WTC11 (cell line): Measurements from ENCODE around the gene CAMK2B. TPM values are rescaled to one million over a fixed set of nuclear protein-coding genes. Genes with fewer than 3 reads are reported as not detected.

ENCODE experiments used
- ATAC-seq: fragments of 200-7000 bp; cut with Tn5 transposase; 2 replicates; pipeline ENCODE4 v1.10.0; 2021; ENCODE audit warnings: mild to moderate bottlenecking, moderate library complexity
- CTCF ChIA-PET: fragments of 300-600 bp; sonication (Branson Sonifier 250); formaldehyde crosslinking; loops from one replicate; lab custom pipeline; 2021; ENCODE audit warnings: antibody characterized with exemption; lab: Charles Lee
- POLR2A ChIA-PET: fragments of 350-600 bp; sonication (Branson Sonifier 250); formaldehyde crosslinking; loops from one replicate; lab custom pipeline; 2021; ENCODE audit warnings: antibody characterized with exemption; lab: Charles Lee
- DNase-seq: peaks from one replicate; pipeline ENCODE4 v3.0.0; 2021; ENCODE audit warnings: low spot score
- H3K27ac Mint-ChIP-seq: 2 replicates; pipeline ENCODE4 v1.8.0; 2021; ENCODE audit warnings: mixed read lengths
- H3K27me3 Mint-ChIP-seq: 2 replicates; pipeline ENCODE4 v1.8.0; 2021; ENCODE audit warnings: low read depth, mild to moderate bottlenecking, moderate library complexity, mixed read lengths
- H3K36me3 Mint-ChIP-seq: 2 replicates; pipeline ENCODE4 v1.8.0; 2021; ENCODE audit warnings: mixed read lengths
- H3K4me1 Mint-ChIP-seq: 2 replicates; pipeline ENCODE4 v1.8.0; 2022; ENCODE audit warnings: mixed read lengths
- H3K4me3 Mint-ChIP-seq: 2 replicates; pipeline ENCODE4 v1.8.0; 2021; ENCODE audit warnings: mild to moderate bottlenecking, moderate library complexity, mixed read lengths
- H3K9me3 Mint-ChIP-seq: 2 replicates; pipeline ENCODE4 v1.8.0; 2021; ENCODE audit warnings: mixed read lengths
- AFF4 ChIP-seq: sonication (generic); formaldehyde crosslinking; IDR thresholded peaks from 2 replicates; pipeline ENCODE4 v1.8.1; 2023; ENCODE audit warnings: mild to moderate bottlenecking, missing genetic modification reagents, borderline replicate concordance
- ARID4B ChIP-seq: sonication (generic); formaldehyde crosslinking; IDR thresholded peaks from 2 replicates; pipeline ENCODE4 v1.8.0; 2023; ENCODE audit warnings: missing genetic modification reagents, mild to moderate bottlenecking, borderline replicate concordance
- CBFB ChIP-seq: sonication (generic); formaldehyde crosslinking; IDR thresholded peaks from 2 replicates; pipeline ENCODE4 v1.8.1; 2022; ENCODE audit warnings: mild to moderate bottlenecking, low read depth, missing genetic modification reagents
- CTCF ChIP-seq: fragments of 200-600 bp; IDR thresholded peaks from 2 replicates; pipeline ENCODE4 v1.8.0; 2022; ENCODE audit warnings: antibody characterized with exemption
- KAT7 ChIP-seq: sonication (generic); formaldehyde crosslinking; IDR thresholded peaks from 2 replicates; pipeline ENCODE4 v1.8.1; 2023; ENCODE audit warnings: missing genetic modification reagents, mild to moderate bottlenecking, borderline replicate concordance
- NFYB ChIP-seq: sonication (generic); formaldehyde crosslinking; conservative IDR thresholded peaks from 2 replicates; pipeline ENCODE4 v1.8.0; 2022; ENCODE audit warnings: low read depth, missing genetic modification reagents
- RORB ChIP-seq: fragments of 250-450 bp; sonication (Bioruptor Pico); IDR thresholded peaks from 2 replicates; pipeline ENCODE4 v1.9.0; 2021; ENCODE audit warnings: mild to moderate bottlenecking
- ZNF423 ChIP-seq: fragments of 250-450 bp; sonication (Bioruptor Pico); IDR thresholded peaks from 2 replicates; pipeline ENCODE4 v2.1.2; 2022; ENCODE audit warnings: mild to moderate bottlenecking, moderate library complexity
- ZNF512 ChIP-seq: sonication (generic); formaldehyde crosslinking; IDR thresholded peaks from 2 replicates; pipeline ENCODE4 v1.8.1; 2022; ENCODE audit warnings: missing genetic modification reagents, borderline replicate concordance
- ZNF671 ChIP-seq: fragments of 250-450 bp; sonication (Bioruptor Pico); IDR thresholded peaks from 2 replicates; pipeline ENCODE4 v1.8.0; 2021; ENCODE audit warnings: mild to moderate bottlenecking
- total RNA-seq: library from RNA; stranded (reverse); gene quantifications from 3 replicates; pipeline ENCODE4 v1.2.3, GENCODE V29; 2021

CAMK2B gene
- total RNA-seq, 1 experiment from 2014 or later: 0.44 TPM

- TF ChIP-seq ARID4B (CRISPR knock-in tag) (no peak), ZNF671 (CRISPR knock-in tag) (no peak), KAT7 (CRISPR knock-in tag) (no peak), CTCF (no peak)
These were observed 103.3 kb downstream of the CAMK2B start (continued) for GRCh38 chr7:44222074-44222473.

GRCh38 chr7:44221231-44221791, 104.1 kb downstream of the CAMK2B start:
- DNase-seq: peak; percentile 17
- no peak overlapping the region for H3K4me3 Mint-ChIP-seq

More at GRCh38 chr7:44221231-44221791, 104.1 kb downstream of the CAMK2B start:
- no peak for ATAC-seq
- H3K9me3 Mint-ChIP-seq: no peaks in the 10 kb centered on the region
- H3K36me3 Mint-ChIP-seq: no peaks in the 10 kb centered on the region
- H3K4me1 Mint-ChIP-seq: peaks cover 26% of the 10 kb centered on the region
- ChIA-PET CTCF (interaction anchor here (0.5 to 1.6 kb wide), 6 partner anchors 9 to 338 kb away, joined by 3 to 13 read pairs (median 3); partner anchors contain the start of gene PGAM2), POLR2A (no interaction called here)
- no peak overlapping the region for H3K27ac Mint-ChIP-seq
- H3K27me3 Mint-ChIP-seq: no peaks in the 10 kb centered on the region
- no peak for TF ChIP-seq CBFB (CRISPR knock-in tag)
- TF ChIP-seq NFYB (CRISPR knock-in tag): no peak
- TF ChIP-seq RORB (CRISPR knock-in tag): no peak
- TF ChIP-seq ZNF423 (CRISPR knock-in tag): peak; percentile 43; the same call in 1 of the 2 replicates
- TF ChIP-seq AFF4 (CRISPR knock-in tag): no peak
- TF ChIP-seq ZNF512 (CRISPR knock-in tag): no peak
